Thyroid gland (tissue), 4 donors: ENCODE data around the gene CACUL1. TPM values are rescaled to one million over a fixed set of nuclear protein-coding genes. Genes with fewer than 3 reads are reported as not detected.
"Not testable (repeated sequence)": the region's sequence is repeated elsewhere in the genome, so short reads cannot be mapped to it uniquely, and the experiment has no call there.

Experiments used
- DNase-seq, 2 donors: peaks; one replicate each; pipeline ENCODE4 v3.0.0-alpha.2; 2019
- H3K27ac ChIP-seq, 3 donors: fragments of 200-600 bp; sonication (generic); 1 replicate in 2 of 3; 2 replicates in 1 of 3; pipeline ENCODE4 v1.5.1; 2016 to 2019; ENCODE audit warnings: mild to moderate bottlenecking in 1 of 3, moderate library complexity in 1 of 3
- H3K27me3 ChIP-seq: fragments of 200-600 bp; sonication (generic); one replicate; pipeline ENCODE4 v1.5.1; 2019
- H3K36me3 ChIP-seq, 2 donors: fragments of 200-600 bp; sonication (generic); one replicate each; pipeline ENCODE4 v1.5.1; 2016 to 2019
- H3K4me1 ChIP-seq, 2 donors: fragments of 200-600 bp; sonication (generic); one replicate each; pipeline ENCODE4 v1.5.1; 2017 to 2019
- H3K4me3 ChIP-seq, 3 donors: fragments of 200-600 bp; sonication (generic); replicated peaks in 1 of 3; 1 replicate in 2 of 3; 2 replicates in 1 of 3; pipeline ENCODE4 v1.5.1; 2016; ENCODE audit warnings: mild to moderate bottlenecking in 1 of 3
- H3K9me3 ChIP-seq: fragments of 200-600 bp; sonication (generic); one replicate; pipeline ENCODE4 v1.5.1; 2017
- CTCF ChIP-seq, 6 experiments: fragments of 200-600 bp in 3 of 6; fragments of 450-650 bp in 3 of 6; sonication (generic) in 3 of 6; IDR thresholded peaks; one replicate each; pipeline ENCODE4 v1.5.1; 2016 to 2019; ENCODE audit warnings: antibody characterized with exemption in 6 of 6, mild to moderate bottlenecking in 2 of 6, inconsistent platforms in 1 of 6, moderate library complexity in 1 of 6
- POLR2A ChIP-seq, 2 donors: fragments of 450-650 bp; IDR thresholded peaks; one replicate each; pipeline ENCODE4 v1.6.1; 2017; ENCODE audit warnings: antibody characterized with exemption in 2 of 2, mild to moderate bottlenecking in 2 of 2, moderate library complexity in 1 of 2
- WGBS, 2 donors: methylation state at CpG; one replicate each; pipeline ENCODE4 v1.1.5; 2017; 5-methylcytosine and 5-hydroxymethylcytosine counted together
- intact Hi-C: fragments of 100-400 bp; cut with DNase I; formaldehyde crosslinking; loops from one replicate; pipeline ENCODE4 v1.15.1; 2023
- total RNA-seq, 4 donors: library from RNA; depleted of rRNA; stranded (reverse); fragments of >200 nt; gene quantifications; one replicate each; pipeline ENCODE4 v1.2.3, GENCODE V29; 2016

The CACUL1 gene
- total RNA-seq, 4 donors from 2014 or later, result 23.0 to 36.8 (median 31.5) TPM

DNA sequence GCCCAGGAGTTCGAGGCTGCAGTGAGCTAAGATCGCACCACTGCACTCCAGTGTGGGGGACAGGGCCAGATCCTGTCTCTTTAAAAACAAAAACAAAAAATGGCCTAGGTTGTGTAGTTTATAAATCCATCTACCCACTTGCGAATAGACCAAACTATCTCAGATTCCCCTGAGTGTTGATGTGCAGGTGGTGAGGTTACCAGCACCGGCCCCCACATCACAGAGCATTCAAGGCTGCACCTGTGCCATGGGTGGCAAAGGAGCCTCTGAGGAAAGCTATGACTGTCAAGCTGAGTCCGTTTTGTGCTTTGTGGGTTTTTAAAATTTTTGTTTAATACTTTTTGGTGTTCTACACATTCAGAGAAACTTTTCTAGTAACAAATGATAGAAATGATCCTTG lies 30.8 kb upstream of the CACUL1 start:
- Histone ChIP-seq H3K4me1 (no peaks in the 10 kb centered on the region), H3K27me3 (no peaks in the 10 kb centered on the region), H3K27ac (no peak overlapping the region), H3K9me3 (no peaks in the 10 kb centered on the region), H3K4me3 (no peak overlapping the region), H3K36me3 (no peaks in the 10 kb centered on the region)
- no peak for DNase-seq
- intact Hi-C loops, result no loop called here
- no peak for TF ChIP-seq POLR2A (IDR thresholded peaks at IDR 0.05)
- TF ChIP-seq CTCF (IDR thresholded peaks at IDR 0.05), result no peak
- WGBS, 2 donors, result 84 to 86% methylated on average over 5 of the region's 5 CpGs

DNA sequence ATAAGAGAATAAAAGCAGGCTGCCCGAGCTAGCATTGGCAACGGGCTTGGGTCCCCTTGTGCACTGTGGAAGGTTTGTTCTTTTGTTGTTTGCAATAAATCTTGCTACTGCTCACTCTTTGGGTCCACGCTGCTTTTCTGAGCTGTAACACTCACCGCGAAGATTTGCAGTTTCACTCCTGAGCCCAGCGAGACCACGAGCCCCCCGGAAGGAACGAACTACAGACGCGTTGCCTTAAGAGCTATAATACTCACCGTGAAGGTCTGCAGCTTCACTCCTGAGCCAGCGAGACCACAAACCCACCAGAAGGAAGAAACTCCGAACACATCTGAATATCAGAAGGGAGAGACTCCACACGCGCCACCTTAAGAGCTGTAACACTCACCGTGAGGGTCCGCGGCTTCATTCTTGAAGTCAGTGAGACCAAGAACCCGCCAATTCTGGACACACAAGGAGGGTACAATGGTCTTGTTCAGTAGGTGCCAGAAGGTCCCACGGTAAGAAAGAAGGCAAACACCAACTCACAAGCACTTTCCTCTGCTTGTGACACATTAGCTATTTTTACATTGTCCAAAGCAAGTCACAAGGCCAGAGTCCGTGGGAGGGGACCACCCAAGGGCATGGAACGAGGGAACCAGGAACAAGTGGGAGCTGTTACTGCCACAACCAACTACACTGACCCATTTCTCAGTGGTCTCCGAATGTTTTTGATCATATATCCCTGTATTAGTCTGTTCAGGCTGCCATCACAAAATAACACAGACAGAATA lies 29.2 kb upstream of the CACUL1 start:
- no peak overlapping the region for H3K4me3 ChIP-seq
- no peaks in the 10 kb centered on the region for H3K9me3 ChIP-seq
- intact Hi-C loops, result no loop called here
- H3K27ac ChIP-seq, result no peak overlapping the region
- DNase-seq, result no peak
- H3K27me3 ChIP-seq, result no peaks in the 10 kb centered on the region
- 90 to 93% methylated on average over 24 of the region's 24 CpGs for WGBS, 2 donors
- TF ChIP-seq POLR2A (IDR thresholded peaks at IDR 0.05), result no peak
- no peak for TF ChIP-seq CTCF (IDR thresholded peaks at IDR 0.05)
- H3K4me1 ChIP-seq, result no peaks in the 10 kb centered on the region
- H3K36me3 ChIP-seq, result no peaks in the 10 kb centered on the region

GRCh38 chr10:118782916-118783465 lies 28.2 kb upstream of the CACUL1 start:
- H3K9me3 ChIP-seq, intact Hi-C loops, H3K4me1 ChIP-seq, H3K27ac ChIP-seq, DNase-seq, H3K36me3 ChIP-seq, H3K27me3 ChIP-seq, H3K4me3 ChIP-seq: not testable (repeated sequence)
- WGBS, 2 donors, result 91 to 93% methylated on average over 10 to 18 of the region's 31 CpGs

- no peak for DNase-seq
- intact Hi-C loops, result no loop called here
- no peaks in the 10 kb centered on the region for H3K9me3 ChIP-seq
- WGBS, 2 donors, result 90 to 91% methylated on average over 3 to 4 of the region's 4 CpGs
- no peaks in the 10 kb centered on the region for H3K27me3 ChIP-seq
- H3K4me3 ChIP-seq, result no peak overlapping the region
- no peaks in the 10 kb centered on the region for H3K4me1 ChIP-seq
- TF ChIP-seq CTCF (IDR thresholded peaks at IDR 0.05), result no peak
- no peak overlapping the region for H3K27ac ChIP-seq
- H3K36me3 ChIP-seq, result no peaks in the 10 kb centered on the region
Measured at GRCh38 chr10:118781541-118781940, 26.8 kb upstream of the CACUL1 start.

DNA sequence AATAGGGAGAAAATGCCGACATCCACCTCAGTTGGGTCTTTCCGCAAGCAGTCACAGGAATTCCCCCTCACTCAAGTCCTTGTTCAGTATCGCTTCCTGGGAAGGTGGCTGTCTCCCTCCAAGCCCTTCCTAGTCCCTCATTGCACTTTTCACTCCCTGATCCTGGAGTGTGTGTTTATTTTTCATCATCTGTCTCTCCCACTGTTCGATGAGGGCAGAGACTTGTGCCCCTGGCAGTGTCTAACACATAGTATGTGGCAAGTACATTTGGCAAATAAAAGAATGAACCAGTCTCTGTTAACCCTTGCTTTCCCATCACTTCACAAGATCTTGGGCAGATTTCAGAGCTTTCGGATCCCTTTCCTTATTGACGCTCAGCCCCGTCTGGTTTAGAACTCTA lies 24.0 kb upstream of the CACUL1 start:
- H3K27me3 ChIP-seq, result no peaks in the 10 kb centered on the region
- H3K4me3 ChIP-seq, result no peak overlapping the region
- TF ChIP-seq POLR2A (IDR thresholded peaks at IDR 0.05), result no peak
- no peak for TF ChIP-seq CTCF (IDR thresholded peaks at IDR 0.05)
- WGBS, 2 donors, result 77 to 81% methylated on average over 7 of the region's 7 CpGs
- intact Hi-C loops, result no loop called here
- no peak for DNase-seq
- no peaks in the 10 kb centered on the region for H3K9me3 ChIP-seq
- no peak overlapping the region for H3K27ac ChIP-seq
- no peaks in the 10 kb centered on the region for H3K36me3 ChIP-seq
- H3K4me1 ChIP-seq, result no peaks in the 10 kb centered on the region
